SU-DHL-6 (cell line): ENCODE measurements around the gene SGK1.
"Not testable (repeated sequence)": the region's sequence is repeated elsewhere in the genome, so short reads cannot be mapped to it uniquely, and the experiment has no call there.

Experiments used
- H2AFZ ChIP-seq: fragments of 200-600 bp; sonication (generic); 2 replicates; pipeline ENCODE4 v1.6.1; 2014; ENCODE audit warnings: low read depth, mild to moderate bottlenecking, moderate library complexity, mixed read lengths, antibody characterized with exemption, low read length; ENCODE audit not compliant: severe bottlenecking
- H3F3A ChIP-seq: fragments of 200-600 bp; shearing (Covaris generic); 2 replicates; pipeline ENCODE4 v1.6.0; 2016; ENCODE audit warnings: antibody characterized with exemption, mild to moderate bottlenecking; ENCODE audit not compliant: insufficient read depth
- H3K27ac ChIP-seq: fragments of 200-600 bp; sonication (generic); 2 replicates; pipeline ENCODE4 v1.5.1; 2016; ENCODE audit warnings: low read depth, mild to moderate bottlenecking, low read length, moderate library complexity, mixed read lengths
- H3K27me3 ChIP-seq: fragments of 200-600 bp; sonication (generic), shearing (Covaris generic); 2 replicates; pipeline ENCODE4 v1.6.0; 2014; ENCODE audit warnings: mild to moderate bottlenecking, low read length
- H3K36me3 ChIP-seq: fragments of 200-600 bp; sonication (generic); 2 replicates; pipeline ENCODE4 v1.6.1; 2014; ENCODE audit warnings: mild to moderate bottlenecking, low read length, mixed read lengths
- H3K4me2 ChIP-seq: fragments of 300-600, 200-600 bp; shearing (Covaris generic), sonication (generic); 2 replicates; pipeline ENCODE4 v1.6.0; 2014; ENCODE audit warnings: low read length, low read depth, mild to moderate bottlenecking; ENCODE audit not compliant: poor library complexity, severe bottlenecking
- H3K4me3 ChIP-seq: fragments of 200-600 bp; sonication (generic); 2 replicates; pipeline ENCODE4 v1.5.1; 2014; ENCODE audit warnings: antibody characterized with exemption, low read length, mild to moderate bottlenecking, mixed read lengths; ENCODE audit not compliant: insufficient read depth, poor library complexity, severe bottlenecking
- H3K79me2 ChIP-seq: fragments of 200-600 bp; sonication (generic); 2 replicates; pipeline ENCODE4 v1.6.1; 2014; ENCODE audit warnings: mild to moderate bottlenecking, low read length, moderate library complexity; ENCODE audit not compliant: insufficient read depth
- H3K9ac ChIP-seq: fragments of 200-600 bp; sonication (generic); 2 replicates; pipeline ENCODE4 v1.7.0; 2014; ENCODE audit warnings: mild to moderate bottlenecking, low read length
- H3K9me2 ChIP-seq: fragments of 200-600 bp; sonication (generic); replicated peaks from 2 replicates; pipeline ENCODE4 v1.6.1; 2014; ENCODE audit warnings: low read length; ENCODE audit not compliant: insufficient read depth
- H3K9me3 ChIP-seq: fragments of 200-600 bp; sonication (generic); 2 replicates; pipeline ENCODE4 v1.6.1; 2014; ENCODE audit warnings: low read length, mixed read lengths; ENCODE audit not compliant: insufficient read depth
- H4K20me1 ChIP-seq: fragments of 200-600 bp; sonication (generic); 2 replicates; pipeline ENCODE4 v1.6.1; 2014; ENCODE audit warnings: low read depth, mild to moderate bottlenecking, antibody characterized with exemption, low read length, moderate library complexity, mixed read lengths
- CTCF ChIP-seq: fragments of 200-600 bp; sonication (generic); IDR thresholded peaks from one replicate; pipeline ENCODE4 v1.5.1; 2017; ENCODE audit warnings: antibody characterized with exemption, mild to moderate bottlenecking, low read length, moderate library complexity; ENCODE audit not compliant: insufficient read depth, poor library complexity, severe bottlenecking
- EZH2phosphoT487 ChIP-seq: fragments of 200-600 bp; sonication (generic), shearing (Covaris generic); conservative IDR thresholded peaks from 2 replicates; pipeline ENCODE4 v1.6.1; 2018; ENCODE audit warnings: mild to moderate bottlenecking, antibody characterized with exemption, low read length, moderate library complexity, mixed read lengths

SGK1 gene

GRCh38 chr6:134328792-134329191 is 10.9 kb upstream of the SGK1 start:
- Histone ChIP-seq H4K20me1 (no peaks in the 10 kb centered on the region), H3K4me3 (no peak overlapping the region), H3K27ac (no peak overlapping the region), H3F3A (no peaks in the 10 kb centered on the region), H3K27me3 (no peaks in the 10 kb centered on the region), H3K9ac (no peak overlapping the region), H3K79me2 (no peaks in the 10 kb centered on the region), H3K4me2 (no peak overlapping the region), H3K36me3 (no peaks in the 10 kb centered on the region), H3K9me2 (no peaks in the 10 kb centered on the region), H2AFZ (no peak overlapping the region), H3K9me3 (no peaks in the 10 kb centered on the region)
- TF ChIP-seq EZH2phosphoT487: no peak
- no peak for TF ChIP-seq CTCF

GRCh38 chr6:134328138-134328537 is 10.2 kb upstream of the SGK1 start:
- no peak overlapping the region for H2AFZ ChIP-seq

GRCh38 chr6:134326192-134326591 is 8.3 kb upstream of the SGK1 start:
- H3K36me3 ChIP-seq, H3K4me2 ChIP-seq, H4K20me1 ChIP-seq, H3K79me2 ChIP-seq, H3K4me3 ChIP-seq, H3K27me3 ChIP-seq, H3K27ac ChIP-seq, H3K9me3 ChIP-seq, H3K9me2 ChIP-seq, H3F3A ChIP-seq, H3K9ac ChIP-seq, H2AFZ ChIP-seq: not testable (repeated sequence)

More at GRCh38 chr6:134328138-134328537, 10.2 kb upstream of the SGK1 start:
- Histone ChIP-seq H3K27me3 (no peaks in the 10 kb centered on the region), H3K36me3 (no peaks in the 10 kb centered on the region), H3K4me2 (no peak overlapping the region), H4K20me1 (no peaks in the 10 kb centered on the region), H3K9ac (no peak overlapping the region), H3K9me2 (no peaks in the 10 kb centered on the region), H3K79me2 (no peaks in the 10 kb centered on the region), H3F3A (no peaks in the 10 kb centered on the region), H3K27ac (no peak overlapping the region), H3K4me3 (no peak overlapping the region), H3K9me3 (no peaks in the 10 kb centered on the region)
- TF ChIP-seq CTCF: no peak
- no peak for TF ChIP-seq EZH2phosphoT487

GRCh38 chr6:134324766-134325165 is 6.9 kb upstream of the SGK1 start:
- TF ChIP-seq EZH2phosphoT487 (no peak), CTCF (no peak)

More at GRCh38 chr6:134324766-134325165, 6.9 kb upstream of the SGK1 start:
- H3K9me3 ChIP-seq: no peaks in the 10 kb centered on the region
- H3K4me2 ChIP-seq: no peak overlapping the region
- no peaks in the 10 kb centered on the region for H3K9me2 ChIP-seq
- H3K27ac ChIP-seq: no peak overlapping the region
- H3K79me2 ChIP-seq: no peaks in the 10 kb centered on the region
- H3K4me3 ChIP-seq: no peak overlapping the region
- H4K20me1 ChIP-seq: no peaks in the 10 kb centered on the region
- H2AFZ ChIP-seq: no peak overlapping the region
- H3K36me3 ChIP-seq: no peaks in the 10 kb centered on the region
- H3K9ac ChIP-seq: no peak overlapping the region
- no peaks in the 10 kb centered on the region for H3K27me3 ChIP-seq
- no peaks in the 10 kb centered on the region for H3F3A ChIP-seq
